Panc1 (cell line): ENCODE results near the gene ADIRF.
"Not testable (repeated sequence)": the region's sequence is repeated elsewhere in the genome, so short reads cannot be mapped to it uniquely, and the experiment has no call there.

ENCODE experiments used
- POLR2AphosphoS5 ChIP-seq: IDR thresholded peaks from 2 replicates; pipeline ENCODE4 v1.6.1; 2012; ENCODE audit warnings: mild to moderate bottlenecking, low read depth, low read length, moderate library complexity
- TF ChIP-seq, protein P1 (sequence below): fragments of 450-650 bp; IDR thresholded peaks from 2 replicates; pipeline ENCODE4 v1.5.1; 2017; ENCODE audit warnings: mild to moderate bottlenecking
- TF ChIP-seq, protein P2 (sequence below), 2 experiments: IDR thresholded peaks; 2 replicates each; pipeline ENCODE4 v1.6.1; 2011 to 2012; ENCODE audit warnings: low read depth in 2 of 2, control low read depth in 1 of 2, low read length in 1 of 2, mild to moderate bottlenecking in 1 of 2, moderate library complexity in 1 of 2; ENCODE audit not compliant: insufficient read depth in 1 of 2

GRCh38 chr10:86947806-86948205 is 20.5 kb upstream of the ADIRF start:
- TF ChIP-seq, protein P1, sequence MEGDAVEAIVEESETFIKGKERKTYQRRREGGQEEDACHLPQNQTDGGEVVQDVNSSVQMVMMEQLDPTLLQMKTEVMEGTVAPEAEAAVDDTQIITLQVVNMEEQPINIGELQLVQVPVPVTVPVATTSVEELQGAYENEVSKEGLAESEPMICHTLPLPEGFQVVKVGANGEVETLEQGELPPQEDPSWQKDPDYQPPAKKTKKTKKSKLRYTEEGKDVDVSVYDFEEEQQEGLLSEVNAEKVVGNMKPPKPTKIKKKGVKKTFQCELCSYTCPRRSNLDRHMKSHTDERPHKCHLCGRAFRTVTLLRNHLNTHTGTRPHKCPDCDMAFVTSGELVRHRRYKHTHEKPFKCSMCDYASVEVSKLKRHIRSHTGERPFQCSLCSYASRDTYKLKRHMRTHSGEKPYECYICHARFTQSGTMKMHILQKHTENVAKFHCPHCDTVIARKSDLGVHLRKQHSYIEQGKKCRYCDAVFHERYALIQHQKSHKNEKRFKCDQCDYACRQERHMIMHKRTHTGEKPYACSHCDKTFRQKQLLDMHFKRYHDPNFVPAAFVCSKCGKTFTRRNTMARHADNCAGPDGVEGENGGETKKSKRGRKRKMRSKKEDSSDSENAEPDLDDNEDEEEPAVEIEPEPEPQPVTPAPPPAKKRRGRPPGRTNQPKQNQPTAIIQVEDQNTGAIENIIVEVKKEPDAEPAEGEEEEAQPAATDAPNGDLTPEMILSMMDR, result not testable (repeated sequence)
- TF ChIP-seq, protein P2, sequence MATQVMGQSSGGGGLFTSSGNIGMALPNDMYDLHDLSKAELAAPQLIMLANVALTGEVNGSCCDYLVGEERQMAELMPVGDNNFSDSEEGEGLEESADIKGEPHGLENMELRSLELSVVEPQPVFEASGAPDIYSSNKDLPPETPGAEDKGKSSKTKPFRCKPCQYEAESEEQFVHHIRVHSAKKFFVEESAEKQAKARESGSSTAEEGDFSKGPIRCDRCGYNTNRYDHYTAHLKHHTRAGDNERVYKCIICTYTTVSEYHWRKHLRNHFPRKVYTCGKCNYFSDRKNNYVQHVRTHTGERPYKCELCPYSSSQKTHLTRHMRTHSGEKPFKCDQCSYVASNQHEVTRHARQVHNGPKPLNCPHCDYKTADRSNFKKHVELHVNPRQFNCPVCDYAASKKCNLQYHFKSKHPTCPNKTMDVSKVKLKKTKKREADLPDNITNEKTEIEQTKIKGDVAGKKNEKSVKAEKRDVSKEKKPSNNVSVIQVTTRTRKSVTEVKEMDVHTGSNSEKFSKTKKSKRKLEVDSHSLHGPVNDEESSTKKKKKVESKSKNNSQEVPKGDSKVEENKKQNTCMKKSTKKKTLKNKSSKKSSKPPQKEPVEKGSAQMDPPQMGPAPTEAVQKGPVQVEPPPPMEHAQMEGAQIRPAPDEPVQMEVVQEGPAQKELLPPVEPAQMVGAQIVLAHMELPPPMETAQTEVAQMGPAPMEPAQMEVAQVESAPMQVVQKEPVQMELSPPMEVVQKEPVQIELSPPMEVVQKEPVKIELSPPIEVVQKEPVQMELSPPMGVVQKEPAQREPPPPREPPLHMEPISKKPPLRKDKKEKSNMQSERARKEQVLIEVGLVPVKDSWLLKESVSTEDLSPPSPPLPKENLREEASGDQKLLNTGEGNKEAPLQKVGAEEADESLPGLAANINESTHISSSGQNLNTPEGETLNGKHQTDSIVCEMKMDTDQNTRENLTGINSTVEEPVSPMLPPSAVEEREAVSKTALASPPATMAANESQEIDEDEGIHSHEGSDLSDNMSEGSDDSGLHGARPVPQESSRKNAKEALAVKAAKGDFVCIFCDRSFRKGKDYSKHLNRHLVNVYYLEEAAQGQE (IDR thresholded peaks at IDR 0.05; ENCODE audit: insufficient read depth in 1 of 2, low read depth in 2 of 2, low read length in 1 of 2), result not testable (repeated sequence)
- not testable (repeated sequence) for TF ChIP-seq POLR2AphosphoS5
